ENCODE results near the gene MATCAP1. TPM values are rescaled to one million over a fixed set of nuclear protein-coding genes. Genes with fewer than 3 reads are reported as not detected.

Gene MATCAP1
- total and polyA plus RNA-seq, 2 of the 4 experiments (the other 2 are of a cell fraction), result 8.2 to 43.9 TPM

DNA sequence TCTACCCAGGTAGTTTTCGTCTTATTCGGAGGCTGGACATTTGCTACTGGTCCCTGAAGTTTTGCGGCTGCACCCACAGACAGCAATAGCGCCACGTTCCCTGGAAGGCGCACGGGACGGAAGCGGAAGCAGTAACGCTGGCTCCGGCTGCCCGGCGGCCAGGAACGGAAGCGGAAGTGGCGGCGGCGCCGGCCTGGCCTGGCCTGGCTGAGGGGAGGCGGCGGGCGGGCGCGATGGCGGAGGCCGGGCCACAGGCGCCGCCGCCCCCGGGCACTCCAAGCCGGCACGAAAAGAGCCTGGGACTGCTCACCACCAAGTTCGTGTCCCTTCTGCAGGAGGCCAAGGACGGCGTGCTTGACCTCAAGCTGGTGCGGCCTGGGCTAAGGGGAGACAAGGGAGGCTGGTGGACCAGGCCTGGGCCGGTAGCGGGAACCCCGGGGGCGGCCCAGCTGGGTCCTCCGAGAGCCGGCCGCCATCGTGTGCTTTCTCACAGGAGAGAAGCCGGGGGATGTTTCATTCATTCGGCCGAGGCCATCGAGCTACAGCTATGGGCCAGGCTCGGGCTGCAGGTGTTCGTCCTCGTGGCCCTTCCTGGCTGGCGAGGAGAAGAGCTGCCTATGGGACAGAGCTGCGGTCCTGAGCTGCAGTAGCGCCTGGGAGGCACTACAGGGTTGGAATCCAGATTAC lies 8.4 kb upstream of the MATCAP1 start, which contains the start of gene E2F4:
E2F4 (plus strand) TSS at position 161 of the 687 bp plus-strand sequence; CDS start at position 234, 73 bp downstream.
- H4K5ac ChIP-seq (ENCODE audit: low read depth, low read length), result peak within 1 kb of the TSS; percentile 85
- H3K23ac ChIP-seq (ENCODE audit: low read depth, low read length), result peak within 1 kb of the TSS; percentile 80
- H3K9me1 ChIP-seq (ENCODE audit: insufficient read depth, low read length), result peaks cover 23% of the 10 kb centered on the region
- peak within 1 kb of the TSS; percentile 95 for H3K4me3 ChIP-seq (ENCODE audit: insufficient read depth, low read depth, low read length)
- peak within 1 kb of the TSS; percentile 97 for H3K14ac ChIP-seq (replicated peaks; ENCODE audit: low read depth, low read length)
- dilution Hi-C loops (cut with HindIII; ENCODE audit: low sequenced_read_pairs, unreplicated experiment) (no loop called here), in situ Hi-C loops (cut with MboI; ENCODE audit: low sequenced_read_pairs) (no loop called here), intact Hi-C loops (cut with micrococcal nuclease) (no loop called here)
- peak within 1 kb of the TSS; percentile 58 for H3K18ac ChIP-seq (ENCODE audit: low read depth, low read length)
- 0% methylated on average over 20 of the region's 54 CpGs; no CpG with 5 or more reads in 1 of the 2 experiments for WGBS, 2 experiments (ENCODE audit: extremely low coverage in 2 of 2, insufficient read length in 1 of 2)
- ATAC-seq (ENCODE audit: low read depth) (peak; percentile 94), DNase-seq (peak; percentile 92)
- peak within 1 kb of the TSS; percentile 42; the same call in 1 of the 3 replicates for H2BK15ac ChIP-seq (ENCODE audit: low read depth, low read length)
- peak within 1 kb of the TSS; percentile 83 to 98 for H4K8ac ChIP-seq (ENCODE audit: low read depth in 2 of 2, low read length in 2 of 2)
- no peaks in the 10 kb centered on the region for H3K9me3 ChIP-seq (ENCODE audit: control insufficient read depth, insufficient read depth, low read length)
- BruUV-seq (replicated peaks), result TSS peak; percentile 82
- peak within 1 kb of the TSS; percentile 69 for H3K56ac ChIP-seq (ENCODE audit: extremely low read depth, insufficient read depth, low read length)
- H2AK5ac ChIP-seq (ENCODE audit: low read depth, low read length), result peak within 1 kb of the TSS; percentile 92
- CTCF ChIA-PET, result interaction anchor here (0.6 kb wide), 1 partner anchor 225 kb away, joined by 3 read pairs; no protein-coding TSS in a partner anchor
- H4K91ac ChIP-seq (ENCODE audit: insufficient read depth, low read depth, low read length), result peak within 1 kb of the TSS; percentile 93
- H2AFZ ChIP-seq (replicated peaks; ENCODE audit: low read length, poor library complexity), result peak within 1 kb of the TSS; percentile 98
- H3K4me2 ChIP-seq (ENCODE audit: low read depth, low read length), result peak within 1 kb of the TSS; percentile 93
- H3K27me3 ChIP-seq (ENCODE audit: control insufficient read depth, insufficient read depth, low read length), result no peaks in the 10 kb centered on the region
- H4K20me1 ChIP-seq (ENCODE audit: insufficient read depth, low read length), result peaks cover 28% of the 10 kb centered on the region
- H3K27ac ChIP-seq (ENCODE audit: insufficient read depth, low read length), result peak within 1 kb of the TSS; percentile 95
- H2BK5ac ChIP-seq (ENCODE audit: low read depth, low read length, poor library complexity, severe bottlenecking), result peak within 1 kb of the TSS; percentile 88
- H2BK20ac ChIP-seq (ENCODE audit: low read depth, low read length), result peak within 1 kb of the TSS; percentile 37; the same call in 1 of the 2 replicates
- peak within 1 kb of the TSS; percentile 98 for H3K9ac ChIP-seq (ENCODE audit: low read depth, low read length)
- H2BK120ac ChIP-seq (ENCODE audit: low read depth, low read length), result peak within 1 kb of the TSS; percentile 58; the same call in 1 of the 2 replicates
- TF ChIP-seq BHLHE40 (IDR thresholded peaks at IDR 0.05; ENCODE audit: low read depth, low read length), result peak; percentile 94
- TF ChIP-seq MXI1 (IDR thresholded peaks at IDR 0.05; ENCODE audit: borderline replicate concordance, low read depth, low read length), result peak; percentile 79
- no peak for TF ChIP-seq RAD21 (IDR thresholded peaks at IDR 0.05; ENCODE audit: low read length)
- TF ChIP-seq, protein P1, sequence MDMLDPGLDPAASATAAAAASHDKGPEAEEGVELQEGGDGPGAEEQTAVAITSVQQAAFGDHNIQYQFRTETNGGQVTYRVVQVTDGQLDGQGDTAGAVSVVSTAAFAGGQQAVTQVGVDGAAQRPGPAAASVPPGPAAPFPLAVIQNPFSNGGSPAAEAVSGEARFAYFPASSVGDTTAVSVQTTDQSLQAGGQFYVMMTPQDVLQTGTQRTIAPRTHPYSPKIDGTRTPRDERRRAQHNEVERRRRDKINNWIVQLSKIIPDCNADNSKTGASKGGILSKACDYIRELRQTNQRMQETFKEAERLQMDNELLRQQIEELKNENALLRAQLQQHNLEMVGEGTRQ (IDR thresholded peaks at IDR 0.05; ENCODE audit: low read depth, low read length), result peak; percentile 65; the same call in 1 of the 2 replicates
- TF ChIP-seq SMC3 (IDR thresholded peaks at IDR 0.05; ENCODE audit: low read depth, low read length), result 0 out of 2 replicates have a peak, but pooled peaks have one; percentile 12
- TF ChIP-seq RFX5 (IDR thresholded peaks at IDR 0.05; ENCODE audit: low read depth, low read length), result no peak
- TF ChIP-seq, protein P2, sequence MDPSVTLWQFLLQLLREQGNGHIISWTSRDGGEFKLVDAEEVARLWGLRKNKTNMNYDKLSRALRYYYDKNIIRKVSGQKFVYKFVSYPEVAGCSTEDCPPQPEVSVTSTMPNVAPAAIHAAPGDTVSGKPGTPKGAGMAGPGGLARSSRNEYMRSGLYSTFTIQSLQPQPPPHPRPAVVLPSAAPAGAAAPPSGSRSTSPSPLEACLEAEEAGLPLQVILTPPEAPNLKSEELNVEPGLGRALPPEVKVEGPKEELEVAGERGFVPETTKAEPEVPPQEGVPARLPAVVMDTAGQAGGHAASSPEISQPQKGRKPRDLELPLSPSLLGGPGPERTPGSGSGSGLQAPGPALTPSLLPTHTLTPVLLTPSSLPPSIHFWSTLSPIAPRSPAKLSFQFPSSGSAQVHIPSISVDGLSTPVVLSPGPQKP (IDR thresholded peaks at IDR 0.05; ENCODE audit: borderline replicate concordance, low read depth, low read length), result no peak
- peak; percentile 67 for TF ChIP-seq POLR2A (IDR thresholded peaks at IDR 0.05; ENCODE audit: low read depth, low read length)
- peak within 1 kb of the TSS; percentile 93 for H3K4ac ChIP-seq (ENCODE audit: low read depth, low read length)
- H2AK9ac ChIP-seq (replicated peaks; ENCODE audit: low read depth, low read length, poor library complexity), result peak within 1 kb of the TSS; percentile 100
- POLR2A ChIA-PET (ENCODE audit: unreplicated experiment), result no interaction called here
- peaks cover 25 to 54% of the 10 kb centered on the region in 2 experiments for H3K79me1 ChIP-seq (ENCODE audit: low read depth in 1 of 2, low read length in 2 of 2)
- peaks cover 15% of the 10 kb centered on the region for H3K4me1 ChIP-seq (ENCODE audit: control insufficient read depth, insufficient read depth, low read length)
- peaks cover 37% of the 10 kb centered on the region for H3K36me3 ChIP-seq (ENCODE audit: control insufficient read depth, insufficient read depth, low read length)

All from IMR-90 (cell line).